NCI-H146 treated with DMSO at 0.1 percent for 48 hours (cell line): Measurements from ENCODE around the gene UCK2.
"Not testable (repeated sequence)": the region's sequence is repeated elsewhere in the genome, so short reads cannot be mapped to it uniquely, and the experiment has no call there.

Source experiments
- DNase-seq: peaks from one replicate; lab custom pipeline; 2025; ENCODE audit not compliant: unreplicated experiment; lab: John Stamatoyannopoulos, UW

UCK2 gene

DNA sequence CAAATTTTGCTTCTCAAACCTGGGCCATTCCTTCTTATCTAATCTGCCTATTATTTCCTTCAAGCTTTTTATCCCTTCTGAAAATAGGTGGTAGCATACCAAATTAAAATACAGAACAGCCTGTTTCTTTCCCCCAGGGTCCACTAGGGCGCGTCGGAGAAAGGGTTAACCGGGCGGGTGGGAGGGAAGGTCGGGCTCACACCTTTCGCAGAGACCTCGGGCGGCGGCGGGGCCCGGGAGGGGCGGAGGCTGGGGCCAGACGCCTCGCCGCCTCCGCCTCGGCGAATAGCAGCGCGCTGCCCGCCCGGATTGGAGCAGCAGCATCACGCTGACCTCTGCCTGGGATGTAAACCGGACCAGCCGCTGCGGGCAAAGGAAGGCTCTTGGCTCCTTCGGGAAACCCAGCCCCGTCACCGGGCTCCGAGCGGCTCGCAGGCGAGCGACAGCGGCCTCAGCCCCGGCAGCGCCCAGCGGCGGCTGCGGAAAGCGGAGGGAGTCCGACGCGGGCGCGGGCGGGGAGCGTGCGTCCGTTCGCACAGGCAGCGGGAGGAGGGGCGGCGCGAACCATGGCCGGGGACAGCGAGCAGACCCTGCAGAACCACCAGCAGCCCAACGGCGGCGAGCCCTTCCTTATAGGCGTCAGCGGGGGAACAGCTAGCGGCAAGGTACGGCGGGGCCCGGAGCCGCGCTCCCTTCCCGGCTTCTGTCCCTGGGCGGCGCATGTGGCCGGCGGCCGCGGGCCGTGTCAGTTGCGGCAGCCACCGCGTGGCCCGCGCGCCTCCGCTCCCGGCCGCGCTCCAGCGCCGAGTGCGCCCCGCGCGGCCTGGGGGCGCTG, at the start of gene UCK2:
Gene UCK2, plus strand, starts transcription at position 347 of the 835 bp plus-strand sequence. Its CDS starts 220 bp downstream, at position 567.
- DNase-seq: peak; percentile 63

DNA sequence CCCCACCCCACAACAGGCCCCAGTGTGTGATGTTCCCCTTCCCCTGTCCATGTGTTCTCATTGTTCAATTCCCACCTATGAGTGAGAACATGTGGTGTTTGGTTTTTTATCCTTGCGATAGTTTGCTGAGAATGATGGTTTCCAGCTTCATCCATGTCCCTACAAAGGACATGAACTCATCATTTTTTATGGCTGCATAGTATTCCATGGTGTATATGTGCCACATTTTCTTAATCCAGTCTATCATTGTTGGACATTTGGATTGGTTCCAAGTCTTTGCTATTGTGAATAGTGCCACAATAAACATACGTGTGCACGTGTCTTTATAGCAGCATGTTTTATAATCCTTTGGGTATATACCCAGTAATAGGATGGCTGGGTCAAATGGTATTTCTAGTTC, 49.2 kb upstream of the UCK2 start:
- DNase-seq: not testable (repeated sequence)

DNA sequence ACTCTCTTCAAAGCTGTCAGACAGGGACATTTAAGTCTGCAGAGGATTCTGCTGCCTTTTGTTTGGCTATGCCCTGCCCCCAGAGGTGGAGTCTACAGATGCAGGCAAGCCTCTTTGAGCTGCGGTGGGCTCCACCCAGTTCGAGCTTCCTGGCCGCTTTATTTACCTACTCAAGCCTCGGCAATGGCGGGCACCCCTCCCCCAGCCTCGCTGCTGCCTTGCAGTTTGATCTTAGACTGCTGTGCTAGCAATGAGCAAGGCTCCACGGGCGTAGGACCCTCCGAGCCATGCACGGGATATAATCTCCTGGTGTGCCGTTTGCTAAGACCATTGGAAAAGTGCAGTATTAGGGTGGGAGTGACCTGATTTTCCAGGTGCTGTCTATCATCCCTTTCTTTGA, 43.9 kb upstream of the UCK2 start:
- DNase-seq: not testable (repeated sequence)

DNA sequence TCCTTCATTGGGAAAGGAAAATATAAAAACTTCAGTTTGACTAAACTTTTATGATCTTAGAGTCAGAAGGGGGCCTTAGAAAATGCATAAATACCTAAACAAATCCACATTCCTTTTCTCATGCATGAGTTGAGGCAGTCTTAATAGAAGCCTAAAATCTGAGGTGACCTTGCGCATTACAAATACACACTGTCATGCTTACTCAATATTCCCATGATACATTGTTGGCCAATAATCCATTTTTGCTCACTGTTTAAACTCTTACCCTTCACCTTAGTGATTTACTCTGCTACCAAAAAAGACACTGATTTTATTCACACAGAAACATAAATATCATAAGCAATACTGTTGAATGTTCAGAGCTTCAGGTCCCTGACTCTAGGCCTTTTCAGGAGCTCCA, 39.7 kb upstream of the UCK2 start:
- DNase-seq: no peak

DNA sequence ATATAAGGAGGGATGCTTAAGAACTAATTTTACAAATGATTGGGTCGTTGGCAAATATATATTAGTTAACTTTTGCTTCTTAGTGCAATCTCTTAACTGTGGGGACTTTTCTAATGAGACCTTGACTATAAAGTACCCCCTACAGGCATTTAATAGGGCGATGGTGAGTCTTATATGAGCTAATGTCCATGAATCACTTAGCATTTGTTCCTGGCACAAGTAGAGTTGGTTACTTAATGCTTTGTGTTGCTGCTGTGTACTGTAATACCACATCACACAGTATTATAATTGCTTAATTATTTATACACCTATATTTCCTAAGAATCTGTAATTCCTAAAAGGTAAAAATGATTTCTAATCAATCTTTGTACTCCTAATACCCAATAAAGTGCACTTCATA, 33.5 kb upstream of the UCK2 start:
- DNase-seq: no peak

DNA sequence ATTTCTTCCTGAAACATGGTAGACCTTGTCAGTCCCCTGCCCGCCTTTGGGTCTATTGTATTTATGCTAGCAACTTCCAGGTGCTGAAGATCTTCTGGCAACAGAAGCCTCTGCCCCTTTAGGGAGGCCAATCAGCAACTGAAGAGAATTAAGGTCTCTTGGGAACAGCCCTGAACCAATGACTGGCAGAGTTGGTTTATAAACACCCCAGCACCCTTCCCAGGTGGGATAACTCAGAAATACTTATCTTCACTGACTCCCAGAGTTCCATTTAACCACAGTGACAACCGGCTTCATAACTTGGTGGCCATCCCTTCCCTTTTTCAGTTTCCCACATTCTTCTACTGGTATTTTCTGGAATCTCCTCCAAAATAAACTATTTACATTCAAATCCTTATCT, 31.5 kb upstream of the UCK2 start:
- DNase-seq: no peak

DNA sequence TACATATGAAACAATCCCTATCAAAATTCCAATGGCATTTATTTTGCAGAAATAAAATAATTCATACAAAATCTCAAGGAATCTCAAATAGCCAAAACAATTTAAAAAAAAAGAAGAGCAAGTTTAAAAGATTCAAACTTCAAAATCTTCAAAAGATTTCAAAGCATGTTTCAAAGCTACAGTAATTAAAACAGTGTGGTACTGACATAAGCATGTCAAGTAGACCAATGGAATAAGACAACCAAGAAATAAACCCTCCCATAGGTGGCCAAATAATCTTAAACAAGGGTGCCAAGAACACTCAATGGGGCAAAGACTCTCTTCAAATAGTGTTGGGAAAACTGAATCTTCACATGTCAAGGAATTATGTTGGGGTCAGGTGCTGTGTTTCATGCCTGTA, 28.0 kb upstream of the UCK2 start:
- no peak for DNase-seq

DNA sequence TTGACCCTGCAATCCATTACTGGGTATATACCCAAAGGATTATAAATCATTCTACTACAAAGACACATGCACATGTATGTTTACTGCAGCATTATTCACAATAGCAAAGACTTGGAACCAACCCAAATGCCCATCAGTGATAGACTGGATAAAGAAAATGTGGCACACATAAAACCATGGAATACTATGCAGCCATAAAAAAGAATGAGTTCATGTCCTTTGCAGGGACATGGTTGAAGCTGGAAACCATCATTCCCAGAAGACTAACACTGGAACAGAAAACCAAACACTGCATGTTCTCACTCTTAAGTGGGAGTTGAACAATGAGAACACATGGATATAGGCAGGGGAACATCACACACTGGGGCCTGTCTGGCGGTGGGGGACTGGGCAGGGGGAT, 22.9 kb upstream of the UCK2 start:
- not testable (repeated sequence) for DNase-seq

DNA sequence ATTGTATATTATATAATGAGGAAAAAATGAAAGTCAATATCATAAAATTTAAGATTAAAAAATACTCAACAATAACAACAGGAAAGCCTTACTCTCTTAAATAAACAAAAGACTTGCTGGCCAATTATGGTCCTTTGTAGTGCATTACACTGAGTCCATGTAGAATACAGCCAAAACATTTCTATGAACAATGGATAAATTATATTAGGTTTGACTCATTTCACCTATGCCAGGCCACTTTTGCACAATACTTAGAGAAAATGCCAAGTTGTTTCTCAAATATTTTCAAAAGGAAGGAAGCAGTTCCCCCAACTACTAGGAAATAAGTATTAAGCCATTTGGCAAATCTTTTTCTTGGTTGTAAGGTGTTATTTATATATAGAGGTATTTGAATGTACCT, 19.8 kb upstream of the UCK2 start:
- no peak for DNase-seq

DNA sequence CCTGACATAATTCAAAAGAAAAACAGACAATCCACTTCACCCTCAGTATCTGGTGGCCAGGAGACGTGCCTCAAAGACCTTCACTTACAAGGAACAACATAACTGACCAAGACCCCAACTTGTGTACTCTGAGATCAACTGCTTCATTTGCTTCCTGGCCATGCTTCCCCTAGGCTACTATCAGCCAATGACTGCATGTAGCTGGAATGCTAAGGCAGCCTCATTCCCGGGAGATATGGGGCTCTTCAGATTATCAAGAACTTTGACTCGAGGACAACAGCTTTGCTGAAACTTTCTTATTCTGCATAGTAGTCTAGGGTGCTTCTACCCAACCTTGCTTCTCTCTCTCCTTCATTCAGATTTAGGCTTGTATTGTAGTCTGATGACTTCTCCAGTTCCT, 11.7 kb upstream of the UCK2 start:
- DNase-seq: no peak

DNA sequence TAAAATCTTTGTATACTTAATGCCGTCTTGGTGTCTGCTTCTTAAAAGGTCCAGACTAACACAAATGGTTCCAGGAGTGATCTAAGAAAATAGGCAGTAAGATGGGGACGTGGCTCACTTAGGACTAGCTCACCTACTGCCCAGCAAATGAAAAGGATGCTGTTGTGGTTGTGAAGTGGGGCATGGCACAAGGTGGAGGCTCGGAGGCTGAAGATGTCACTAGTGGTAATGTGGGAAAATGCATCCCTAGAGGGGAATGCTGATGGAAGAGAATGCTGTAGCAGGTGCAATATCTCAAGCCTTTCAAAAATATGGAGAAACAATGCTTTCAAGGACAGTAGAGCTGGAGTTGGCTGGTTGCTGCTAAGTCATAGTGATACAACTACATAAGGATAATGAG, 11.3 kb upstream of the UCK2 start:
- DNase-seq: no peak

DNA sequence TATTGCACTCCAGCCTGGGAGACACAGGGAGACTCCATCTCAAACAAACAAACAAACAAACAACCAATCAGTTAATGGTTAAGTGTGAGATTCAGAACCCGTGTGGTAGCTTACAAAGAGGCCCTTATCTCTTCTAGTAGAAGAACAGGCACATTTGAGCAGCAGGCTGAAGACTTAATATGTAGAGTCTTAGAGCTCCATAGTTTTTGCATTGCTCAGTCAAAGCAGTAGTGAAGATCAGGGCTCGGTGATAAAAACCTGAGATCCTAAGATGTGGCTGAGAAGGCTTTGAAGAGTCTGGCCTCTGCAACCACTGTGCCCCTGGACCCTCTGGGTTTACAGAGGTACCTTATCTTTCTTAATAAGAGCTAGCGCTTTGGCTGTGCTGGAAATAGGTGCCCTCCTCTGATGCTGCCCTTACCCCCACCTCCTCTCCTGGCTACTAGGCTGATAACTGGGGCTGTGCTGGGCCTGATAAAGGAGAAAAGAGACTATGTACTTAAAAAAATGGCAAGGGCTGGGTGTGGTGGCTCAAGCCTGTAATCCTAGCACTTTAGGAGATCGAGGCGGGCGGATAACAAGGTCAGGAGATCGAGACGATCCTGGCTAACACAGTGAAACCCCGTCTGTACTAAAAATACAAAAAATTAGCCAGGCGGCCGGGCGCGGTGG, 10.5 kb upstream of the UCK2 start:
- no peak for DNase-seq

DNA sequence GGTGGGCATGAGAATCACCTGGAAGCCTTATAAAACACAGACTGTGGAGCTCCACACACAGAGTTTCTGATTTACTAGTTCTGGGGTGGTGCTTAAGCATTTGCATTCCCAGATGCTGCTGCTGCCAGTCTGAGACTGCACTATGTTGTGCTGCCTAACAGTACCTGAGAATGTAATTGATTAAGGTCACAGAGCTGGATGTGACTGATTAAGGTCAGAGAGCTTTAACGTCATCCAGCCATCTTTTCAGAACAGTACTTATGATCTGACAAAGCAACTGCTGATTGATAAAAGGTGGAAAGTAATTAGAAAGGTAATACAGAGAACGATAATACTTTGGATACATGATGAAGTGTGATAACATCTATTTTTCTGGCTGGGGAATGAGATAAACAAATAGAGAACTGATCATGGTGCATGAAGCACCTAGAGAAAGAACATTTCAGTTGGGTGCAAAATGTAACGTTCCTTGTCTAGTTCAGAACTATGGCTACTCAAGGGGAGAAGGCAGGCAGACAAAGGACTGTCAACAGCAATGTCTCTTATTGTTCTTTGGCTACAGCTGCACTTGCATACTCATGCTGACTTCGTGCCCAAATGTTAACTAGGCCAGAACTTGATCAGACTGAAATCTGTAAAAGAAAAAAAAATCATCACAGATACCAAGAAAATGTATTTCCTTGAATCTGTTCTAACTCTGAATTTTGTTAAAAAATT, 3.7 kb upstream of the UCK2 start:
- DNase-seq: no peak

DNA sequence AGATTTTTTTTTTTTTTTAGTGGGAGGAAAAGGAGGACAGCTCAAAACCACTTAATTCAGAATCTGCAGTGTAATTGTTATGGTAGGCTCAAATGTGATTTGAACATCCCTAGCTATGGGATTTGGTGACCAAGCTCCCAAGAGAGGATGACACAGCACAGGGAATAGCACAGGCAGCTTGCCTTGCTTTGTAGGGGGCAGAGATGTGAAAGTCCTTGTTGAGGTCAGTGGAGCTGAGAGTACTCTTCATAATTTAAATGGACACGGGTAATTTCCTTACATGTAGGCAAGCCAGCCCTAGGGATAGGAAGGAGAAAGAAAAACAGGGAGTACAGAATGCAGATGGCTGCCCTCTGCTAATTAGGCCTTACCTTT, 3.2 kb upstream of the UCK2 start:
- DNase-seq: no peak

DNA sequence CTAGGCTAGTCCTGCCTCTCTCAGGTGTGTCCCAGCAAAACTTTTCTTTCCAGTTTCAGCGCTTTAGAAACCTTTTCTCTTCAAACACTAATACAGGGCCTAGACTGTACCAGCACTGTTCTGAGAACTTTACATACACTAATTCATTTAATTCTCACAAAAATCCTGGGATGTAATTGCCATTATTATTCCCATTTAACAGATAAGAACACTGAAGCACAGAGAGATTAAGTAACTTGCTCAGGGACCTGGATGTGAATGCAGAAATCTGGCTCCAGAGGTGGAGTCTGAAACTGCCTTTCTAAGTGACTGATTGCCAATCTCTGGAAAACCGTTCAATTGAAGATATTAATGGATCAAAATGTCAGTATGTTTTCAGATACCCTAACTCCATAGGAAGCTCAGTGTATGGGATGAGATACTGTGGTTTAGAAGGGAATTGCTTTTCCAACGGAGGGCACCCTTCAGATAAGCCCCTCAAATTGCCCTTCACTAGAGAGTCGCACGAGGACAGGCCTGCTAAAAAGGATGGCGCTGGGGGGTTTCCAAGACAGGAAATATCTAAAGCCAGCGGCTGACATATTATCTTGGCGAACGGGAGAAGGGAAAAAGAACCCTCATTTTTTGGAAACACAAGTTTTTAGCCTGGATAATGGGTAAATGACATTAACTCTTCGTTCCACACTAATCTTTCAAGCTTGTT, 698 bp upstream of the UCK2 start:
- peak; percentile 36 for DNase-seq

DNA sequence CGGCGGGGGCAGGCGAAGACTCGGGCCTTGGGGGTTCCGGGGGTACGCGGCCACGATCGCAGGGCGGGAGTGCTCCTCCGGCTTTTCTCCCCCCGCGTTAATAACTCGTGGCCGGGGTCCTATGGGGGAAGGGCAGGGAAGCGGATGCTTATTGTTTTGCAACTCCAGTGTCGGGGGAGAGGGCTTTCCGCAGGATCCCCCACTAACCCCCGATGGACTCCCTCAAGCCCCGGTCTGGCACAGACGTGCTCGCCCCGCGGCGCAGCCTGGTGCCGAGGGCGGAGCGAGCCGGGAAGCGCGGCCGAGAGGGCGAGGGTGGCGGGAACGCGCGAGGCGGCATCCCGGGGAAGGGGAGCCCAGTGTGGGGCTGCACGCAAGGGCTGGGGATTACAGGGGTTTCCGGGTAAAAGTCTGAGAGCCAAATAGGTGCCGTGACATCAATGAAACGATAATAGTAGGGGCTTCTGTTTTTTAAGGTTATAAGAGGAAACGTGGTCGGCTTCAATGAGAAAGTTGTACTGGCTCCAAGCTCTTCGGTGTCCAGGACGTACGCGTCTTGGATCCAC, 772 bp downstream of the UCK2 start:
- DNase-seq: peak; percentile 37

DNA sequence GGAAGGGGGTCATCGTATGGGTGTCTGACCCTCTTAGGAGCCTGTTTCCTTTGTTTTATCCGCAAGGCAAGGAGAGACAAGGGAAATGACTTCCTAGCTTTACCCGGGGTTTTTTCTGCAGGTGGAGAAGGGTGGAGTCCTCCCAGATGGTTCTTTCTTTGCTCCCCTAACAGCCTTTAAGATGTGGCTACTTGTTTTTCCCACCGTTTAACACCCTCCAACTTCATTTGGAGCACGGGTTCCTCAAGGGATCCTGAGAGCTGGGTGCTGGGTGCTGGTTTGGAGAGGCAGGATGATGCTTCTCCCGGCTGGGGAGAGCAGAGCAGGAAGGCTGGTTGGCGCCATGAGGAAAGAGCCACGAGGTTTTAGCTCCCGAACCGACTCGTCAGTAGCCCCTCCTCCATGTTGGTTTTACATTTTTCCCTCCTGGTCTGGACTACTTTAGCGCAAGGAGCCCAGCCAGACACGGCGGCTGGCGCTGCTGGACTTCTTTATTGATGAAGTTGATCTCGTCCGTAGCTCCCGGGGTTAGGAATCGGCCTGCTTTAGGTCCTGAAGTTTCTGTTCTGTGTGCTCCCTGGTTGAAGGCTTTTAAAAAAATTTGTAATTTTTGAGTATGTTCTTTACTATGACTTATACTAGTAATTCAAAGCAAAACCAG, 1.4 kb downstream of the UCK2 start:
- DNase-seq: peak; percentile 71

DNA sequence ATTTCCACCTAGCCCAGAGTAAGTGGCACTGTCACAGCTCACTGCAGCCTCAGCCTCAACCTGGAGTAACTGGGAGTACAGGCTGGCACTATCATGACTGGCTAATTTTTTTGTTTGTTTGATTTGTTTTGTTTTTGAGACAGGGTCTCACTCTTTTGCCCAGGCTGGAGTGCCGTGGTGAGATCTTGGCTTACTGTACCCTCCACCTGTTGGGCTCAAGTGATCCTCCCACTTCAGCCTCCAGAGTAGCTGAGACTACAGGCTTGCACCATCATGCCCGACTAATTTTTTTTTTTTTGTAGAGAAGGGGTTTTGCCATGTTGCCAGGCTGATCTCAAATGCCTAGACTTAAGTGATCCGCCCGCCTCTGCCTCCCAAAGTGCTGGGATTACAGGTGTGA, 2.5 kb downstream of the UCK2 start:
- DNase-seq: no peak

DNA sequence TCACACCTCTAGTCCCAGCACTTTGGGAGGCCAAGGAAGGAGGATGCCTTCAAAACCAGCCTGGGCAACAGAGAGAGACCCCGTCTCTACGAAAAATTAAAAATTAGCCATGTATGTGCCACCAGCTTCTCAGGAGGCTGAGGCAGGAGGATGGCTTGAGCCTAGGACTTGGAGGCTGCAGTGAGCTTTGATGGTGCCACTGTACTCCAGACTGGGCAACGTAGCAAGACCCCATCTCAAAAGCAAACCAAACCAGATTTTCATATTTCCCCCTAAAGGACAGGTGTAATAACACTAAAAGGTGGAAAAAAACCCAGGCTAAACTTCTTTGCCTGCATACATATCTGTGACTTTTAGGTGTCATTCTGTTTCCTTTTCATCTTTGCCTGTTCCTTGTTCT, 3.7 kb downstream of the UCK2 start:
- DNase-seq: no peak

DNA sequence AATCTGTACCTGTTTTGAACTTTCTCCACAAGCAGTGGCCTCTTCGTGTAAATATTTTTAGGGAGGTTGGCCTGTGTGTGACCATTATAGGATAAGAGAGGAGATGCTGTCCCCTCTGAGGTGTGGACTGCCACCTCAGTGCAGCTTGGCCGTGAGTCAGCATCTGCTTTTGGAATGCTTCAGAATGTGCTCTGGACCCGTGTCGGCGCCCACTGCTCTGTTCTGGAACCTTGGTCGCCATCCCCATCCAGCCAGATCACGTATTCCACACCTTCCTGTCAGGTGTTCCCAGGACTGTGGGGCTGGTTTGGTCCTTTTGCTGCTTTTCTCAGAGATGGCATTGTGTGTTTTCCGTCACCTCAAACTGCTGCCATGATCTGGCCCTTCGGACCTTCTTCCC, 5.5 kb downstream of the UCK2 start:
- DNase-seq: no peak

DNA sequence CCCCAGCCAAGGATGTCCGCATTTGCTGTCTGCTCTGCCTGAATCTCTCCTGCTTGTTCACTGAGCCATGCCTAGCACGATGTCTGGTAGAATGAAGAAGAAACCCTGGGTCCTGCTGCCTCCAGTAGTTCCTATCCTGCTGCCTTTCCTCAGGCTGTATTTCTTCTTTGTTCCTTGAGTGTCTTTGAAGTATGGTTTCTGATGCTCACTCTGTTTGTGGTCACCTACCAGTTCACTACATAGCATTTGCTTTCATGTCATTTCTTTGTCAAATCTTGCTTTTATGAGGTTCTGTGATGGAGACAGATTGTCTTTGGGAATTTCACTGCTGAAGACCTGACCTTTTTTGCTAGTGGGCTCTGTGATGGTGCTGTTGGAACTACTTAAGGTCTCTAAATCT, 5.9 kb downstream of the UCK2 start:
- DNase-seq: no peak
